HepG2 (cell line): ENCODE results near the gene NSMCE3. TPM values are rescaled to one million over a fixed set of nuclear protein-coding genes. Genes with fewer than 3 reads are reported as not detected.

ENCODE experiments used
- ATAC-seq: fragments of 200-7000 bp; cut with Tn5 transposase; 3 replicates; pipeline ENCODE4 v1.9.1; 2020; ENCODE audit warnings: mild to moderate bottlenecking, moderate library complexity
- BruUV-seq: library from RNA; stranded (reverse); fragments of 400-500 nt; replicated peaks from 2 replicates; lab custom pipeline; 2021; lab: Mats Ljungman, UMichigan
- CTCF ChIA-PET: fragments of 300-600 bp; formaldehyde crosslinking; extraction: SDS; loops from one replicate; lab custom pipeline; 2021; ENCODE audit warnings: low total read pairs, inconsistent platforms, low intra/inter-chr PET ratio; lab: Yijun Ruan, JAX
- POLR2A ChIA-PET: fragments of 350-600 bp; sonication (Branson Sonifier 250); formaldehyde crosslinking; loops from one replicate; lab custom pipeline; 2020; ENCODE audit warnings: antibody characterized with exemption, inconsistent platforms; lab: Yijun Ruan, JAX
- DNase-seq: peaks from one replicate; pipeline ENCODE4 v3.0.0-alpha.2; 2015; ENCODE audit warnings: low spot score
- FAIRE-seq: peaks from 3 replicates; lab custom pipeline; 2011; peaks lifted over from hg19 to GRCh38; lab: Jason Lieb, UNC
- H2AFZ ChIP-seq: one replicate; pipeline ENCODE4 v1.6.1; 2011; ENCODE audit warnings: low read length, inconsistent platforms
- H3K27ac ChIP-seq: fragments of 300-600 bp; 3 replicates; pipeline ENCODE4 v1.8.0; 2011; ENCODE audit warnings: mixed run types, mild to moderate bottlenecking, mixed read lengths, low read length, inconsistent platforms; ENCODE audit not compliant: insufficient read depth; ENCODE audit errors: extremely low read length
- H3K27me3 ChIP-seq, 2 experiments: fragments of 200-600 bp in 1 of 2; 2 replicates in 1 of 2; 3 replicates in 1 of 2; pipeline versions ENCODE4 v1.6.0 to v1.8.0; 2011; ENCODE audit warnings: low read length in 2 of 2, mild to moderate bottlenecking in 2 of 2, moderate library complexity in 2 of 2, inconsistent platforms in 1 of 2; ENCODE audit not compliant: insufficient read depth in 2 of 2, control insufficient read depth in 1 of 2
- H3K36me3 ChIP-seq, 2 experiments: fragments of 200-600 bp in 1 of 2; replicated peaks in 1 of 2; 2 replicates in 1 of 2; 3 replicates in 1 of 2; pipeline versions ENCODE4 v1.5.1 to v1.8.0; 2011; ENCODE audit warnings: low read length in 2 of 2, inconsistent platforms in 1 of 2; ENCODE audit not compliant: insufficient read depth in 2 of 2, control insufficient read depth in 1 of 2
- H3K4me1 ChIP-seq: 2 replicates; pipeline ENCODE4 v1.5.1; 2012; ENCODE audit warnings: low read length, inconsistent platforms; ENCODE audit not compliant: insufficient read depth
- H3K4me2 ChIP-seq: 2 replicates; pipeline ENCODE4 v1.6.0; 2011; ENCODE audit warnings: low read depth, low read length, inconsistent platforms
- H3K4me3 ChIP-seq, 3 experiments: fragments of 200-600 bp in 1 of 3; sonication (generic), shearing (Covaris generic) in 1 of 3; replicated peaks in 1 of 3; 2 replicates each; pipeline ENCODE4 v1.5.1; 2011 to 2016; ENCODE audit warnings: low read length in 3 of 3, inconsistent platforms in 2 of 3, low read depth in 2 of 3, mild to moderate bottlenecking in 2 of 3, control low read depth in 1 of 3, mixed read lengths in 1 of 3; ENCODE audit not compliant: insufficient read depth in 1 of 3
- H3K79me2 ChIP-seq: one replicate; pipeline ENCODE4 v1.6.1; 2011; ENCODE audit warnings: low read length, inconsistent platforms; ENCODE audit not compliant: insufficient read depth
- H3K9ac ChIP-seq: 2 replicates; pipeline ENCODE4 v1.6.0; 2011; ENCODE audit warnings: mild to moderate bottlenecking, low read depth, low read length, inconsistent platforms; ENCODE audit not compliant: insufficient read depth
- H3K9me3 ChIP-seq: 2 replicates; pipeline ENCODE4 v1.5.1; 2012; ENCODE audit warnings: mild to moderate bottlenecking, low read length
- H4K20me1 ChIP-seq: 2 replicates; pipeline ENCODE4 v1.6.0; 2011; ENCODE audit warnings: inconsistent platforms, mild to moderate bottlenecking, low read length, moderate library complexity; ENCODE audit not compliant: insufficient read depth
- HOMEZ ChIP-seq: IDR thresholded peaks from 2 replicates; pipeline ENCODE4 v1.6.1; 2016; ENCODE audit warnings: low read depth
- MNT ChIP-seq: fragments of 450-650 bp; IDR thresholded peaks from 2 replicates; pipeline ENCODE4 v1.6.1; 2016
- PAWR ChIP-seq: sonication (generic); formaldehyde crosslinking; IDR thresholded peaks from 2 replicates; pipeline ENCODE4 v1.4.0; 2020; ENCODE audit warnings: missing genetic modification reagents, mild to moderate bottlenecking, borderline replicate concordance
- STAG1 ChIP-seq: sonication (generic); formaldehyde crosslinking; IDR thresholded peaks from 2 replicates; pipeline ENCODE4 v1.4.0; 2020; ENCODE audit warnings: missing genetic modification reagents
- TEAD2 ChIP-seq: sonication (generic); formaldehyde crosslinking; IDR thresholded peaks from 2 replicates; pipeline ENCODE4 v1.9.0; 2021; ENCODE audit warnings: missing genetic modification reagents
- ZFP41 ChIP-seq: sonication (generic); formaldehyde crosslinking; IDR thresholded peaks from 2 replicates; pipeline ENCODE4 v1.4.0; 2020; ENCODE audit warnings: mild to moderate bottlenecking, missing genetic modification reagents, borderline replicate concordance
- ZNF138 ChIP-seq: sonication (generic); formaldehyde crosslinking; IDR thresholded peaks from 2 replicates; pipeline ENCODE4 v1.5.0; 2020; ENCODE audit warnings: mild to moderate bottlenecking, low read depth, missing genetic modification reagents
- ZNF205 ChIP-seq: IDR thresholded peaks from 2 replicates; pipeline ENCODE4 v1.6.1; 2018; ENCODE audit warnings: missing biosample characterization, missing genetic modification reagents
- WGBS: methylation state at CpG from one replicate; pipeline ENCODE4 v1.1.6; 2017; ENCODE audit warnings: low lambda C conversion rate; 5-methylcytosine and 5-hydroxymethylcytosine counted together
- in situ Hi-C: cut with HindIII; loops from 2 replicates; pipeline ENCODE4 v1.10.0; 2017; ENCODE audit warnings: low pct_unique_long_range_greater_than_20kb; ENCODE audit not compliant: extremely low pct_ligation_motif_present
- intact Hi-C: fragments of 100-400 bp; cut with micrococcal nuclease; formaldehyde crosslinking; loops from one replicate; pipeline ENCODE4 v1.10.0; 2022; ENCODE audit not compliant: unreplicated experiment
- polyA plus RNA-seq, 8 experiments: library from polyadenylated mRNA; depleted of rRNA in 3 of 8; stranded (reverse) in 7 of 8; unstranded in 1 of 8; fragments of >200 nt; fragmentation: Illumina TruSeq in 4 of 8; extraction: Trizol in 4 of 8; gene quantifications; 2 replicates each; pipeline versions ENCODE4 v1.2.1 to v1.2.3, GENCODE V29; 2011 to 2016; ENCODE audit warnings: low read depth in 4 of 8, missing spikeins in 1 of 8, mixed read lengths in 1 of 8; ENCODE audit not compliant: insufficient read depth in 1 of 8
- total RNA-seq, 5 experiments: library from RNA; depleted of rRNA; stranded (reverse); fragments of >200 nt; fragmentation: Illumina TruSeq; extraction: Trizol; gene quantifications; 2 replicates each; pipeline ENCODE4 v1.2.3, GENCODE V29; 2016; ENCODE audit warnings: low read depth in 1 of 5

The NSMCE3 gene
- total and polyA plus RNA-seq, 2 of the 13 experiments (the other 11 are each of a cell fraction or from before 2014, with no cell fraction given): 3.0 to 3.7 TPM

GRCh38 chr15:29263289-29263688 lies 6.3 kb downstream of the NSMCE3 start:
- H3K27ac ChIP-seq: no peak overlapping the region
- WGBS: 19% methylated on average over 3 of the region's 3 CpGs
- no peak overlapping the region for H3K4me3 ChIP-seq
- BruUV-seq: no TSS peak
- TF ChIP-seq HOMEZ (CRISPR knock-in tag) (no peak), TEAD2 (no peak), PAWR (CRISPR knock-in tag) (no peak), ZNF138 (no peak), ZNF205 (no peak), ZFP41 (CRISPR knock-in tag) (no peak), MNT (peak; percentile 61), STAG1 (CRISPR knock-in tag) (no peak)
- H4K20me1 ChIP-seq: no peaks in the 10 kb centered on the region
- H3K9me3 ChIP-seq: no peaks in the 10 kb centered on the region
- H3K4me2 ChIP-seq: no peak overlapping the region
- ChIA-PET POLR2A (no interaction called here), CTCF (no interaction called here)
- in situ Hi-C loops (no loop called here), intact Hi-C loops (no loop called here)
- no peaks in the 10 kb centered on the region; a peak in 1 of 5 replicates for H3K27me3 ChIP-seq
- no peaks in the 10 kb centered on the region for H3K36me3 ChIP-seq
- no peak for ATAC-seq
- H3K4me1 ChIP-seq: peaks cover 13% of the 10 kb centered on the region; the same call in 1 of the 2 replicates
- DNase-seq: no peak
- no peak overlapping the region for H2AFZ ChIP-seq
- no peak overlapping the region for H3K9ac ChIP-seq
- no peak for FAIRE-seq
- H3K79me2 ChIP-seq: no peaks in the 10 kb centered on the region
